IPS DF 6.9 (cell line): ENCODE measurements around the gene BPIFB2.

Experiments used
- DNase-seq: peaks from one replicate; pipeline ENCODE4 v3.0.0-alpha.2; 2013; ENCODE audit warnings: low read depth, low spot score
- H3K27ac ChIP-seq: one replicate; pipeline ENCODE4 v1.5.1; 2013; ENCODE audit warnings: low read length, control low read depth
- H3K27me3 ChIP-seq: 2 replicates; pipeline ENCODE4 v1.6.1; 2013; ENCODE audit warnings: mild to moderate bottlenecking, low read length; ENCODE audit not compliant: control insufficient read depth, insufficient read depth
- H3K36me3 ChIP-seq: 2 replicates; pipeline ENCODE4 v1.6.1; 2013; ENCODE audit warnings: low read length; ENCODE audit not compliant: control insufficient read depth, insufficient read depth
- H3K4me1 ChIP-seq: 2 replicates; pipeline ENCODE4 v1.6.1; 2013; ENCODE audit warnings: low read length; ENCODE audit not compliant: control insufficient read depth, insufficient read depth
- H3K4me3 ChIP-seq: 2 replicates; pipeline ENCODE4 v1.5.1; 2013; ENCODE audit warnings: mild to moderate bottlenecking, low read length
- H3K9me3 ChIP-seq: 2 replicates; pipeline ENCODE4 v1.6.1; 2013; ENCODE audit warnings: low read length, inconsistent platforms; ENCODE audit not compliant: control insufficient read depth, insufficient read depth
- WGBS: extraction: QIAGEN DNeasy Blood & Tissue Kit; methylation state at CpG from one replicate; pipeline ENCODE4 v1.1.7; 2013; ENCODE audit warnings: mixed read lengths, missing lambda C conversion rate; ENCODE audit not compliant: insufficient read length, insufficient coverage; 5-methylcytosine and 5-hydroxymethylcytosine counted together

BPIFB2 gene

GRCh38 chr20:33010133-33010504 is 2.6 kb downstream of the BPIFB2 start:
- no peak overlapping the region for H3K4me3 ChIP-seq
- H3K4me1 ChIP-seq, result no peaks in the 10 kb centered on the region; the same call in 1 of the 2 replicates
- DNase-seq, result no peak
- H3K27me3 ChIP-seq, result no peaks in the 10 kb centered on the region
- no peaks in the 10 kb centered on the region for H3K9me3 ChIP-seq
- no peaks in the 10 kb centered on the region for H3K36me3 ChIP-seq
- WGBS, result no CpG with 5 or more reads among the region's 5 CpGs
- no peak overlapping the region for H3K27ac ChIP-seq

- no peak overlapping the region for H3K4me3 ChIP-seq
- DNase-seq, result no peak
- H3K36me3 ChIP-seq, result no peaks in the 10 kb centered on the region
- H3K9me3 ChIP-seq, result no peaks in the 10 kb centered on the region
- H3K4me1 ChIP-seq, result no peaks in the 10 kb centered on the region; the same call in 1 of the 2 replicates
- H3K27ac ChIP-seq, result no peak overlapping the region
- no CpG with 5 or more reads among the region's 8 CpGs for WGBS
- H3K27me3 ChIP-seq, result no peaks in the 10 kb centered on the region
These were observed 3.4 kb downstream of the BPIFB2 start for GRCh38 chr20:33010674-33011449.

- no peak overlapping the region for H3K4me3 ChIP-seq
- H3K36me3 ChIP-seq, result no peaks in the 10 kb centered on the region
- H3K27ac ChIP-seq, result no peak overlapping the region
- H3K4me1 ChIP-seq, result no peaks in the 10 kb centered on the region; the same call in 1 of the 2 replicates
- no CpG with 5 or more reads among the region's 15 CpGs for WGBS
- no peak for DNase-seq
- H3K27me3 ChIP-seq, result no peaks in the 10 kb centered on the region
- H3K9me3 ChIP-seq, result no peaks in the 10 kb centered on the region
These were observed 5.1 kb downstream of the BPIFB2 start for GRCh38 chr20:33012327-33013189.

- Histone ChIP-seq H3K27ac (no peak overlapping the region), H3K4me3 (no peak overlapping the region), H3K36me3 (no peaks in the 10 kb centered on the region), H3K4me1 (no peaks in the 10 kb centered on the region; the same call in 1 of the 2 replicates), H3K9me3 (no peaks in the 10 kb centered on the region), H3K27me3 (no peaks in the 10 kb centered on the region)
- DNase-seq, result no peak
- no CpG with 5 or more reads among the region's 12 CpGs for WGBS
These were observed 6.3 kb downstream of the BPIFB2 start for GRCh38 chr20:33013701-33014326.

GRCh38 chr20:33014336-33015113 is 7.0 kb downstream of the BPIFB2 start:
- no peak overlapping the region for H3K27ac ChIP-seq
- H3K4me1 ChIP-seq, result no peaks in the 10 kb centered on the region; the same call in 1 of the 2 replicates
- WGBS, result no CpG with 5 or more reads among the region's 16 CpGs
- H3K4me3 ChIP-seq, result no peak overlapping the region
- no peaks in the 10 kb centered on the region for H3K9me3 ChIP-seq
- H3K36me3 ChIP-seq, result no peaks in the 10 kb centered on the region
- no peaks in the 10 kb centered on the region for H3K27me3 ChIP-seq
- no peak for DNase-seq

GRCh38 chr20:33015114-33015484 is 7.6 kb downstream of the BPIFB2 start:
- no CpG with 5 or more reads among the region's 10 CpGs for WGBS
- DNase-seq, result no peak

GRCh38 chr20:33015700-33016580 is 8.4 kb downstream of the BPIFB2 start:
- Histone ChIP-seq H3K4me1 (no peaks in the 10 kb centered on the region; the same call in 1 of the 2 replicates), H3K27me3 (no peaks in the 10 kb centered on the region), H3K36me3 (no peaks in the 10 kb centered on the region), H3K4me3 (no peak overlapping the region), H3K9me3 (no peaks in the 10 kb centered on the region), H3K27ac (no peak overlapping the region)
- WGBS, result no CpG with 5 or more reads among the region's 15 CpGs
- DNase-seq, result no peak

More at GRCh38 chr20:33015114-33015484, 7.6 kb downstream of the BPIFB2 start:
- no peaks in the 10 kb centered on the region for H3K27me3 ChIP-seq
- H3K4me3 ChIP-seq, result no peak overlapping the region
- H3K9me3 ChIP-seq, result no peaks in the 10 kb centered on the region
- H3K4me1 ChIP-seq, result no peaks in the 10 kb centered on the region; the same call in 1 of the 2 replicates
- no peaks in the 10 kb centered on the region for H3K36me3 ChIP-seq
- no peak overlapping the region for H3K27ac ChIP-seq

GRCh38 chr20:33016581-33017109 is 9.1 kb downstream of the BPIFB2 start:
- no peaks in the 10 kb centered on the region for H3K9me3 ChIP-seq
- H3K4me3 ChIP-seq, result no peak overlapping the region
- no peaks in the 10 kb centered on the region for H3K36me3 ChIP-seq
- no CpG with 5 or more reads among the region's 7 CpGs for WGBS
- DNase-seq, result no peak
- H3K4me1 ChIP-seq, result no peaks in the 10 kb centered on the region; the same call in 1 of the 2 replicates
- H3K27ac ChIP-seq, result no peak overlapping the region
- no peaks in the 10 kb centered on the region for H3K27me3 ChIP-seq

- Histone ChIP-seq H3K9me3 (no peaks in the 10 kb centered on the region), H3K27me3 (no peaks in the 10 kb centered on the region), H3K4me1 (no peaks in the 10 kb centered on the region; the same call in 1 of the 2 replicates), H3K36me3 (no peaks in the 10 kb centered on the region), H3K27ac (no peak overlapping the region), H3K4me3 (no peak overlapping the region)
- WGBS, result no CpG with 5 or more reads among the region's 7 CpGs
- DNase-seq, result no peak
These were observed 10.0 kb downstream of the BPIFB2 start for GRCh38 chr20:33017542-33017941.
